Fibroblast of mammary gland (primary cell): Measurements from ENCODE around the gene PCNX2.

Experiments
- DNase-seq: peaks from one replicate; pipeline ENCODE4 v3.0.0-alpha.2; 2010; ENCODE audit warnings: low read depth
- H3K4me3 ChIP-seq: 2 replicates; pipeline ENCODE4 v1.5.1; 2011; ENCODE audit warnings: low read depth, mild to moderate bottlenecking, low read length, moderate library complexity; ENCODE audit not compliant: control insufficient read depth
- CTCF ChIP-seq: conservative IDR thresholded peaks from 2 replicates; pipeline ENCODE4 v1.5.1; 2011; ENCODE audit warnings: low read depth, low read length, inconsistent platforms; ENCODE audit not compliant: control insufficient read depth, insufficient read depth

PCNX2 gene

DNA sequence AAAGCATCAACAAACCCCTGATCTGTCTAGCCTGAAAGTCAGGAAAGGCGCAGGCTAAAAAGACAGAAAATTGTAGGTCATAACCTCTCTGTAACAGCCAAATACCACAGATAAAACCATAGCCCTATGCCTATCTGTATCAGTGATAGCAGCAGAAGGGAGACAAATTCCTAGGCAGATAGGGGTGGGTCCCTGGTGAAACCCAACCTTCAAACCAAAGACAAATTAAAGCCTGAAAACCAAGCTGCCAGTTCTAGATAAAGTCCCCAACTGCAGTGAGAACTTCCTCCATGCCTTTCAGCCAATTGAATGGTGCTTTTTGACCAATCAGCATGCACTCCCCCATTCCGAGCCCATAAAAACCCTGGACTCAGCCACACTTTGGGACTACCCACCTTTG lies 229.8 kb downstream of the PCNX2 start:
- no peak overlapping the region for H3K4me3 ChIP-seq
- no peak for DNase-seq
- no peak for TF ChIP-seq CTCF

GRCh38 chr1:233064988-233065387 lies 230.5 kb downstream of the PCNX2 start:
- no peak for TF ChIP-seq CTCF
- no peak overlapping the region for H3K4me3 ChIP-seq
- DNase-seq, result no peak

DNA sequence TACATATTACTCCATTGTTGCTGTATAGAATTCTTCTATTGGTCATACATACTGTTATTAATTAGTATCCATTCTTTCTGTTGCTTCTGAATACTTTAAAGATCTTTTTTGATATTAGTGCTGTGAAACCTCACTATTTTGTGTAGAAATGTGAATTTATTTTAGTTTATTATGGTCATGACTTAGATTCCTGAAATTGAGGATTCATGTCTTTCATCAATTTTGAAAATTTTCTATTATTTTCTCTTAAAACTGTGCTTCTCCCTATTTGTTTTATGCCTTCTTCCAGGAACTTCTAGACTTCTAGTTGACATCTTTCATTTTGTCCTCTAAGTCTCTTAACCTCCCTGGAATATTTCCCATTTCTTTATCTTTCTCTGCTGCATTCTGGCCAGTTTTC lies 232.1 kb downstream of the PCNX2 start:
- DNase-seq, result no peak
- no peak for TF ChIP-seq CTCF
- H3K4me3 ChIP-seq, result no peak overlapping the region

DNA sequence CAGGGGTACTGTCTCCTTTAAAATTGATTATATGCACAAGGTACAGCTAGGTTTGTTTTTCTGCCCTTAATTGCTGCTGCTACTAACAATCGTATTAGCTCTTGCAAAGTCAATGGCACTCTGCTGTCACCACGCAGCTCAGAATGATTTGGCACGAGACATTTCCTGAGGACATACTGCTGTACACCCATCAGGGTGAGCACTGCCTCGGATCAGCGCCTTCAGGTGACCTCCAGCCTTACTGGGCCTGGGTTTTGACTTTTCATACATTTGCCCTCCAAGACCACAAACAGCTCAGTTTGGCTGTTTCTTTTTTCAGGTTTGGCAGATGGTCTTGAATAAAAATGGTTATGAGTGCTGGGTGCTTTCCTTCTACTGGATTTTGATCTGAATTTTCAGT lies 234.3 kb downstream of the PCNX2 start:
- no peak overlapping the region for H3K4me3 ChIP-seq

DNA sequence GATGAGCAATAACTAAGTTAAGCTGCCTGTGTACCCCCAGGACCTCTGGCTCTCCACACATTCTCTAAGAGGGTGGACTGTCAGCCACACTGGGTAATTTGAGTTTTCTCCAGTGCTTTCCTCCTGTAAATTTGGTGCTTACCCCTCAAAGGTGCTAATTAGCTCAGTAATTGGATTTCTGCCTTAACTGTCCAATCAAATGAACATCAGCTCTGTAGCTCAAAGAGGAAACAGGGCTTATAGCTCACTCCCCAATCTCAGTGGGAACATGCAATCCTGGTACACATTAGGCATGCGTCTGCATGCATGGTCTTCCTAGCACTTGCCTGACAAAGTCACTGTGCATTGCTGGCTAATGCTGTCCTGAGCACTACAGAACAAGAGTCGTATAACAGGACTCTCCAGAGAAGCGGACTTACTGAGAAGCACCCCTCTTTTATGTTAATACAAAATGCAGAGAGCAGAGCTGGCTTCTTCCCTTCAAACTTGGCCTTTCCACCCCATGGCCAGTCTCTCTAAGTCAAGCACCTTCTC lies 235.0 kb downstream of the PCNX2 start:
- TF ChIP-seq CTCF, result no peak
- H3K4me3 ChIP-seq, result no peak overlapping the region
- no peak for DNase-seq

More for the DNA sequence above, 234.3 kb downstream of the PCNX2 start:
- DNase-seq, result no peak
- no peak for TF ChIP-seq CTCF

- DNase-seq, result no peak
- no peak overlapping the region for H3K4me3 ChIP-seq
- TF ChIP-seq CTCF, result no peak
Measured at GRCh38 chr1:233057836-233058235, 237.7 kb downstream of the PCNX2 start.
